Measurements from ENCODE around the gene PPP3R1.

Gene PPP3R1

GRCh38 chr2:68225119-68225632 is 27.2 kb downstream of the PPP3R1 start:
- intact Hi-C loops (cut with DNase I; ENCODE audit: low total_unique reads): no loop called here
- H3K36me3 ChIP-seq: no peaks in the 10 kb centered on the region
- peak in 1 of 2 experiments; percentile 8 for TF ChIP-seq CTCF (IDR thresholded peaks at IDR 0.05)
- peak in 1 of 2 donors; percentile 32 for DNase-seq
- H3K27ac ChIP-seq: peak overlapping the region in 1 of 2 donors; percentile 22
- H3K4me3 ChIP-seq: no peak overlapping the region
- no peaks in the 10 kb centered on the region for H3K9me3 ChIP-seq
- H3K4me1 ChIP-seq: peaks cover 0 to 67% (median 10%) of the 10 kb centered on the region in 4 donors
- H3K27me3 ChIP-seq: no peaks in the 10 kb centered on the region

- no peak overlapping the region for H3K27ac ChIP-seq
- no peaks in the 10 kb centered on the region for H3K36me3 ChIP-seq
- H3K4me3 ChIP-seq: no peak overlapping the region
- H3K27me3 ChIP-seq: no peaks in the 10 kb centered on the region
- TF ChIP-seq CTCF (IDR thresholded peaks at IDR 0.05): no peak
- DNase-seq: no peak
- no peaks in the 10 kb centered on the region for H3K9me3 ChIP-seq
- intact Hi-C loops (cut with DNase I; ENCODE audit: low total_unique reads): no loop called here
- H3K4me1 ChIP-seq: peaks cover 0 to 67% (median 15%) of the 10 kb centered on the region in 4 donors
Measured at GRCh38 chr2:68223419-68223818, 28.9 kb downstream of the PPP3R1 start.

DNA sequence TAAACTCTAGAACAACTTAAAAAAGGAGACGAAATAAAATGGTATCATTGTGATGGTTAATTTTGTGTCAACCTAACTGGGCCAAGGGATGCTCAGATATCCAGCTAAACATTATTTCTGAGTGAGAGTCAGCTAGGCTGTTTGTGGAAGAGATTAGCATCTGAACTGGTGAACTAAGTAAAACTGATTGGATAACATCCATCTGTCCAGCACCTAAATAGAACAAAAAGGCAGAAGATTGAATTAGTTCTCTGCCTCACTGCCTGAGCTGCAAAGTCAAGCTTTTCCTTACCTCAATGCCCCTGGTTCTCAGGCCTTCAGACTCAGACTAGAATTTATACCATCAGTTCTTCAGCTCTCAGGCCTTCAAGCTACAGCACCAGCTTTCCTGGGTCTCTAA is 30.0 kb downstream of the PPP3R1 start:
- no peaks in the 10 kb centered on the region for H3K9me3 ChIP-seq
- peaks cover 0 to 71% (median 16%) of the 10 kb centered on the region in 4 donors for H3K4me1 ChIP-seq
- intact Hi-C loops (cut with DNase I; ENCODE audit: low total_unique reads): no loop called here
- no peaks in the 10 kb centered on the region for H3K36me3 ChIP-seq
- H3K4me3 ChIP-seq: no peak overlapping the region
- DNase-seq: no peak
- H3K27ac ChIP-seq: no peak overlapping the region
- no peak for TF ChIP-seq CTCF (IDR thresholded peaks at IDR 0.05)
- no peaks in the 10 kb centered on the region for H3K27me3 ChIP-seq

DNA sequence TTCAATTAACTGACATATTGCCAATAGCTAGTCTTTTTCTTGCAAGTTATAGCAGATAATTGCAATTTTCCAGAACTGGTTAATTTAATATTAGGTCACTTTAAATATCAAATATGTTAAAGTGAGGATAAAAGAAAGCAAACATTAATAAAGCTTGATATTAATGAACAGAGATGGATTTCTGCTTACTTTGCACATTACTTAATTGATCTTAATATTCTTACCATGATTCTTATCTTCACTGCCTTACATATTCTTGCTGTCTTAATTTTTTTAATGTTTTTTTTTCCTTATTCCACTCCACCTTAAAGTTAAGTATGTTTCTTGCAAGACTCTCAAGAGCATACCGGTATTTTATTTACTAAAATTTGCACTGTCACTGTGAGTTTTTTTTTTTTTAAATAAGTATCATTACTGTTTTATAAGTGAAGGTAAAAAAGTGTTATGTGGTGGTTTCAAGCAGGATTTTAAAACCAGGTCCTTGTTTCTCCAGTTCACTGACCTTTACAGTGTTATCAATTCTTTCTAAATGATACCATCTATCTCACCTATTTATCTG is 33.9 kb downstream of the PPP3R1 start:
- no peaks in the 10 kb centered on the region for H3K36me3 ChIP-seq
- no peaks in the 10 kb centered on the region for H3K27me3 ChIP-seq
- H3K9me3 ChIP-seq: no peaks in the 10 kb centered on the region
- intact Hi-C loops (cut with DNase I; ENCODE audit: low total_unique reads): no loop called here
- H3K27ac ChIP-seq: no peak overlapping the region
- no peak for DNase-seq
- peaks cover 0 to 53% (median 21%) of the 10 kb centered on the region in 4 donors for H3K4me1 ChIP-seq
- H3K4me3 ChIP-seq: no peak overlapping the region
- no peak for TF ChIP-seq CTCF (IDR thresholded peaks at IDR 0.05)

- TF ChIP-seq CTCF (IDR thresholded peaks at IDR 0.05): no peak
- no peak for DNase-seq
- peaks cover 0 to 46% (median 18%) of the 10 kb centered on the region in 4 donors for H3K4me1 ChIP-seq
Measured at GRCh38 chr2:68217729-68218128, 34.6 kb downstream of the PPP3R1 start.

More at GRCh38 chr2:68217729-68218128, 34.6 kb downstream of the PPP3R1 start:
- no peak overlapping the region for H3K4me3 ChIP-seq
- H3K27me3 ChIP-seq: no peaks in the 10 kb centered on the region
- no peaks in the 10 kb centered on the region for H3K36me3 ChIP-seq
- no peak overlapping the region for H3K27ac ChIP-seq
- H3K9me3 ChIP-seq: no peaks in the 10 kb centered on the region
- intact Hi-C loops (cut with DNase I; ENCODE audit: low total_unique reads): no loop called here
